ENCODE data around the gene HSD11B2. TPM values are rescaled to one million over a fixed set of nuclear protein-coding genes. Genes with fewer than 3 reads are reported as not detected.

Gene HSD11B2
- total and polyA plus RNA-seq, 2 of the 8 experiments (the other 6 are each of a cell fraction or from before 2014, with no cell fraction given): 28.7 to 32.9 TPM

DNA sequence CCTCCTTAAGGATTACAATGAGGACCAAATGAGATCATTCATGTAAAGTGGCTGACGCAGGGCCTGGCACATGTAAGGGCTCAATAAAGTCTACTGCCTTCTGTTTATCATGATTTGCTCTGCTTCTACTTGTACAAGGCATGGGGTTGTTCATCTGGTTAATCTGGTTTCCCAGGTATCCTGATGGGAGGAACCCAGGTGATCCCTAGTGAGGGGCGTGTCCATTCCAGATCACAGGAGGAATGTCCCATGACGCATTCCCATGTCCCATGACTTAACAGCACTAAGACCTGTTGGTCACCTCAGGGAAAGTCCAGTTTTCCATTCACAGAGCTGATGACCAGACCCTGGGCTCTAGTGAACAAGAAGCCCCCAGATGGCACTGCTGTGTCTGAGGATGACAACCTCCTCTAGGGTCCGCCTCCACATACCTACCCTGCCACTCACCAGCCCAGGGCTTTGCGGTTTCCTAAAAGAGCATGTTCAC is 26.1 kb upstream of the HSD11B2 start:
- H3K9me3 ChIP-seq (ENCODE audit: insufficient read depth in 2 of 2, low read depth in 1 of 2, low read length in 1 of 2): no peaks in the 10 kb centered on the region
- no peak overlapping the region for H3K4me3 ChIP-seq (ENCODE audit: extremely low read depth in 1 of 4, insufficient read depth in 2 of 4, low read depth in 3 of 4, low read length in 4 of 4)
- no peak overlapping the region for H3K27ac ChIP-seq (ENCODE audit: low read depth, low read length)
- no peak overlapping the region for H3K4ac ChIP-seq (replicated peaks; ENCODE audit: insufficient read length, low read depth, low read length)
- H3K4me1 ChIP-seq (replicated peaks in 1 of 4; ENCODE audit: control insufficient read depth in 3 of 4, insufficient read depth in 4 of 4, low read length in 3 of 4): peaks cover 0 to 21% (median 10%) of the 10 kb centered on the region in 4 experiments; a peak in 5 of 7 replicates
- DNase-seq (ENCODE audit: low read depth in 1 of 2, low spot score in 2 of 2) (no peak), FAIRE-seq (peak; percentile 71)
- POLR2A ChIA-PET (ENCODE audit: partially characterized antibody): no interaction called here
- H3K4me2 ChIP-seq (ENCODE audit: insufficient read depth in 1 of 2, low read depth in 2 of 2, low read length in 2 of 2): no peak overlapping the region
- H2BK5ac ChIP-seq (ENCODE audit: low read depth, low read length): no peak overlapping the region
- no peak overlapping the region for H4K8ac ChIP-seq (ENCODE audit: extremely low read depth, insufficient read depth, low read length)
- no peaks in the 10 kb centered on the region for H3K79me2 ChIP-seq (ENCODE audit: control insufficient read depth in 1 of 2, insufficient read depth in 2 of 2, low read length in 2 of 2)
- H3K9ac ChIP-seq (replicated peaks in 1 of 4; ENCODE audit: extremely low read depth in 1 of 4, low read depth in 3 of 4, low read length in 3 of 4): no peak overlapping the region
- no peak overlapping the region for H2BK20ac ChIP-seq (ENCODE audit: low read length)
- H4K5ac ChIP-seq (ENCODE audit: insufficient read length, low read depth, low read length): no peak overlapping the region
- H2AK5ac ChIP-seq (ENCODE audit: low read depth, low read length): peak overlapping the region; percentile 26; the same call in 1 of the 2 replicates
- H3K79me1 ChIP-seq (ENCODE audit: low read depth, low read length): no peaks in the 10 kb centered on the region
- WGBS, 2 experiments (ENCODE audit: extremely low coverage in 1 of 2, insufficient coverage in 1 of 2, insufficient read length in 1 of 2, insufficient replicate concordance in 2 of 2, low coverage in 1 of 2, low lambda C conversion rate in 2 of 2, missing lambda C conversion rate in 1 of 2): 88% methylated on average over 4 of the region's 5 CpGs; no CpG with 5 or more reads in 1 of the 2 experiments
- no peak overlapping the region for H3K18ac ChIP-seq (ENCODE audit: extremely low read depth, low read length)
- no peak overlapping the region for H3K56ac ChIP-seq (replicated peaks; ENCODE audit: insufficient read length, low read depth, low read length)
- no peaks in the 10 kb centered on the region for H3K36me3 ChIP-seq (ENCODE audit: control insufficient read depth in 2 of 4, insufficient read depth in 4 of 4, low read length in 3 of 4)
- H2BK12ac ChIP-seq (ENCODE audit: low read depth, low read length): no peak overlapping the region
- no peak overlapping the region for H3K14ac ChIP-seq (ENCODE audit: insufficient read length)
- CTCF ChIA-PET (ENCODE audit: partially characterized antibody): interaction anchor here (0.6 to 32.4 kb wide), 9 partner anchors 5 to 193 kb away, joined by 3 to 476 read pairs (median 5); partner anchors contain the start of genes TPPP3 and ZDHHC1
- H3K27me3 ChIP-seq (replicated peaks in 1 of 4; ENCODE audit: control insufficient read depth in 3 of 4, extremely low read depth in 1 of 4, insufficient read depth in 3 of 4, low read length in 3 of 4): no peaks in the 10 kb centered on the region; a peak in 1 of 7 replicates
- H4K20me1 ChIP-seq (replicated peaks in 1 of 2; ENCODE audit: control insufficient read depth in 1 of 2, insufficient read depth in 2 of 2, low read length in 2 of 2): no peaks in the 10 kb centered on the region
- no peak overlapping the region for H4K91ac ChIP-seq (replicated peaks; ENCODE audit: insufficient read length, low read length)
- no peak overlapping the region for H2BK15ac ChIP-seq (ENCODE audit: low read length)
- no peak for TF ChIP-seq BCL11A (IDR thresholded peaks at IDR 0.05; ENCODE audit: low read depth in 2 of 2, low read length in 2 of 2)
- TF ChIP-seq YY1 (IDR thresholded peaks at IDR 0.05; ENCODE audit: low read depth, low read length): no peak
- TF ChIP-seq RFX5 (IDR thresholded peaks at IDR 0.05; ENCODE audit: borderline replicate concordance, low read depth, low read length): no peak
- no peak for TF ChIP-seq SIN3A (conservative IDR thresholded peaks at IDR 0.05 in 1 of 2, IDR thresholded peaks at IDR 0.05 in 1 of 2; ENCODE audit: low read depth in 1 of 2, low read length in 2 of 2)
- no peak for TF ChIP-seq BRCA1 (IDR thresholded peaks at IDR 0.05; ENCODE audit: low read depth, low read length)
- no peak for TF ChIP-seq SUZ12 (IDR thresholded peaks at IDR 0.05; ENCODE audit: low read length)
- TF ChIP-seq SP1 (IDR thresholded peaks at IDR 0.05; ENCODE audit: low read depth, low read length): 0 out of 2 replicates have a peak, but pooled peaks have one; percentile 27
- TF ChIP-seq KDM4A (IDR thresholded peaks at IDR 0.05; ENCODE audit: low read depth, low read length, severe bottlenecking): no peak
- TF ChIP-seq ASH2L (IDR thresholded peaks at IDR 0.05; ENCODE audit: low read length): peak; percentile 42
- no peak for TF ChIP-seq EP300 (IDR thresholded peaks at IDR 0.05; ENCODE audit: borderline replicate concordance in 1 of 2, low read depth in 2 of 2, low read length in 2 of 2)
- peaks cover 2% of the 10 kb centered on the region; the same call in 1 of the 2 replicates for H3K23me2 ChIP-seq (ENCODE audit: low read depth, low read length)
- H2AFZ ChIP-seq (ENCODE audit: low read length): no peak overlapping the region
- no peak overlapping the region for H2BK120ac ChIP-seq (replicated peaks; ENCODE audit: low read depth, low read length)
- H3K23ac ChIP-seq (ENCODE audit: insufficient read length): no peak overlapping the region
